Sigmoid colon (tissue), 4 donors: ENCODE measurements around the gene RAB11FIP3.

Experiments used
- EP300 ChIP-seq, 4 donors: sonication (generic); formaldehyde crosslinking; IDR thresholded peaks; one replicate each; pipeline ENCODE4 v1.6.1; 2017; ENCODE audit warnings: antibody characterized with exemption in 4 of 4
- POLR2A ChIP-seq, 2 donors: fragments of 450-650 bp; IDR thresholded peaks; one replicate each; pipeline ENCODE4 v1.6.1; 2016; ENCODE audit warnings: antibody characterized with exemption in 2 of 2, mild to moderate bottlenecking in 2 of 2, moderate library complexity in 2 of 2
- POLR2AphosphoS5 ChIP-seq, 4 donors: sonication (generic); formaldehyde crosslinking; IDR thresholded peaks; one replicate each; pipeline ENCODE4 v1.6.1; 2017; ENCODE audit warnings: antibody characterized with exemption in 4 of 4
- TF ChIP-seq, protein P1 (sequence below), 4 experiments: fragments of 450-650 bp in 3 of 4; fragments of 200-600 bp in 1 of 4; IDR thresholded peaks; one replicate each; pipeline ENCODE4 v1.5.1; 2016 to 2019; ENCODE audit warnings: antibody characterized with exemption in 4 of 4, mild to moderate bottlenecking in 3 of 4, moderate library complexity in 2 of 4

- TF ChIP-seq POLR2A (IDR thresholded peaks at IDR 0.05) (no peak), EP300 (IDR thresholded peaks at IDR 0.05) (no peak), POLR2AphosphoS5 (IDR thresholded peaks at IDR 0.05) (no peak)
- TF ChIP-seq, protein P1, sequence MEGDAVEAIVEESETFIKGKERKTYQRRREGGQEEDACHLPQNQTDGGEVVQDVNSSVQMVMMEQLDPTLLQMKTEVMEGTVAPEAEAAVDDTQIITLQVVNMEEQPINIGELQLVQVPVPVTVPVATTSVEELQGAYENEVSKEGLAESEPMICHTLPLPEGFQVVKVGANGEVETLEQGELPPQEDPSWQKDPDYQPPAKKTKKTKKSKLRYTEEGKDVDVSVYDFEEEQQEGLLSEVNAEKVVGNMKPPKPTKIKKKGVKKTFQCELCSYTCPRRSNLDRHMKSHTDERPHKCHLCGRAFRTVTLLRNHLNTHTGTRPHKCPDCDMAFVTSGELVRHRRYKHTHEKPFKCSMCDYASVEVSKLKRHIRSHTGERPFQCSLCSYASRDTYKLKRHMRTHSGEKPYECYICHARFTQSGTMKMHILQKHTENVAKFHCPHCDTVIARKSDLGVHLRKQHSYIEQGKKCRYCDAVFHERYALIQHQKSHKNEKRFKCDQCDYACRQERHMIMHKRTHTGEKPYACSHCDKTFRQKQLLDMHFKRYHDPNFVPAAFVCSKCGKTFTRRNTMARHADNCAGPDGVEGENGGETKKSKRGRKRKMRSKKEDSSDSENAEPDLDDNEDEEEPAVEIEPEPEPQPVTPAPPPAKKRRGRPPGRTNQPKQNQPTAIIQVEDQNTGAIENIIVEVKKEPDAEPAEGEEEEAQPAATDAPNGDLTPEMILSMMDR (IDR thresholded peaks at IDR 0.05), result no peak
Observed at GRCh38 chr16:482468-483185, 57.2 kb downstream of the RAB11FIP3 start.
